LNCaP clone FGC (cell line): Measurements from ENCODE around the gene MPND.
A peak's percentile ranks its signal among the peaks of the same experiment; 100 is the strongest.

ENCODE experiments used
- DNase-seq: peaks from one replicate; pipeline ENCODE4 v3.0.0-alpha.2; 2011; ENCODE audit warnings: low read depth
- H3K4me3 ChIP-seq: 2 replicates; pipeline ENCODE4 v1.5.1; 2011; ENCODE audit warnings: mild to moderate bottlenecking, low read depth, low read length, control low read depth
- TF ChIP-seq, protein P1 (sequence below): IDR thresholded peaks from 2 replicates; pipeline ENCODE4 v1.5.1; 2012; ENCODE audit warnings: mild to moderate bottlenecking; ENCODE audit not compliant: control insufficient read depth, insufficient read depth; ENCODE audit errors: extremely low read depth

The MPND gene

DNA sequence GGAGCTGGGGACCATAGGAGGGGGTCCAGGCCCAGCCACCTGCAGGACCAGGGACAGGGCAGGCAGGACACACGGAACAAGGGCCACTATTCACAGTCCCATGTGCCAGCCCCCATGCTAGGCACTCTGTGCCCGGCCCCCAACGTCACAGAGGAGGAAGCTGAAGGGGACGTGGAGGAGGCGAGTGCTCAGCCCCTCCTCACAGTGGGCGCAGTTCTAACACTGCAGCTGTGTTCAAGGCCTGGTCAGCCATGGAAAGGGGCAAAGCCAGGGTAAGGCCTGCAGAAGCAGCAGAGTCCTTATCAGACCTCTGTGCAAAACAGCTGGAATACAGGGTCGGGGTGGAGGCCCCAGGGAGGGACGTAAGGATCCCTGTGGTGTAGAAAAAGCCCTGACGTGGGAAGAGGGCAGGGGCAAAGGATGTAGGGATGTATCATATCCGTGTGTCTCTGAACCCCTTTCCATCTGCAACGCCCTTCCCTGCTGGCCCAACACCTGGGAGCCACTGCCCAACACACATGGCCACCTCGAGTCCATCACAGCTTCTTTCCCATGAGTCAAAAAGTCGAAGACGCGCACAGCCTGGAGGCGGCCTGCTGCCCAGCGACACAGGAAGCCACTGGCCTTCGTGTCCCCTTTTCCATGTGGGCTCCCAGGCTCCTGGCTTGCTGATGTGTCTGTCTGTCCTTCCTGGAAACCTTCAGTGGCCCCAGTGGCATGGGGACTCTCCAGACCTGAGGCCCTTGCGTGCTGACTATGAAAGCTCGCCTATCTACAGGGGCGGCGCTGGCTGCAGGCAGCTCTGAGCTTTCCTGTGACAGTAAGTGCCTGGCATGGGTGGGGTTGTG is 29.0 kb downstream of the MPND start:
- TF ChIP-seq, protein P1, sequence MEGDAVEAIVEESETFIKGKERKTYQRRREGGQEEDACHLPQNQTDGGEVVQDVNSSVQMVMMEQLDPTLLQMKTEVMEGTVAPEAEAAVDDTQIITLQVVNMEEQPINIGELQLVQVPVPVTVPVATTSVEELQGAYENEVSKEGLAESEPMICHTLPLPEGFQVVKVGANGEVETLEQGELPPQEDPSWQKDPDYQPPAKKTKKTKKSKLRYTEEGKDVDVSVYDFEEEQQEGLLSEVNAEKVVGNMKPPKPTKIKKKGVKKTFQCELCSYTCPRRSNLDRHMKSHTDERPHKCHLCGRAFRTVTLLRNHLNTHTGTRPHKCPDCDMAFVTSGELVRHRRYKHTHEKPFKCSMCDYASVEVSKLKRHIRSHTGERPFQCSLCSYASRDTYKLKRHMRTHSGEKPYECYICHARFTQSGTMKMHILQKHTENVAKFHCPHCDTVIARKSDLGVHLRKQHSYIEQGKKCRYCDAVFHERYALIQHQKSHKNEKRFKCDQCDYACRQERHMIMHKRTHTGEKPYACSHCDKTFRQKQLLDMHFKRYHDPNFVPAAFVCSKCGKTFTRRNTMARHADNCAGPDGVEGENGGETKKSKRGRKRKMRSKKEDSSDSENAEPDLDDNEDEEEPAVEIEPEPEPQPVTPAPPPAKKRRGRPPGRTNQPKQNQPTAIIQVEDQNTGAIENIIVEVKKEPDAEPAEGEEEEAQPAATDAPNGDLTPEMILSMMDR = no peak

GRCh38 chr19:4373013-4373367 is 29.6 kb downstream of the MPND start:
- no peak for DNase-seq
- TF ChIP-seq, protein P1 = no peak
- H3K4me3 ChIP-seq = no peak overlapping the region

More for the DNA sequence above, 29.0 kb downstream of the MPND start:
- DNase-seq = no peak
- H3K4me3 ChIP-seq = no peak overlapping the region

- TF ChIP-seq, protein P1 = no peak
- DNase-seq = no peak
- no peak overlapping the region for H3K4me3 ChIP-seq
Observed at GRCh38 chr19:4373601-4374497, 30.5 kb downstream of the MPND start.

GRCh38 chr19:4374498-4375163 is 31.3 kb downstream of the MPND start:
- no peak overlapping the region for H3K4me3 ChIP-seq
- TF ChIP-seq, protein P1 = no peak
- DNase-seq = no peak

DNA sequence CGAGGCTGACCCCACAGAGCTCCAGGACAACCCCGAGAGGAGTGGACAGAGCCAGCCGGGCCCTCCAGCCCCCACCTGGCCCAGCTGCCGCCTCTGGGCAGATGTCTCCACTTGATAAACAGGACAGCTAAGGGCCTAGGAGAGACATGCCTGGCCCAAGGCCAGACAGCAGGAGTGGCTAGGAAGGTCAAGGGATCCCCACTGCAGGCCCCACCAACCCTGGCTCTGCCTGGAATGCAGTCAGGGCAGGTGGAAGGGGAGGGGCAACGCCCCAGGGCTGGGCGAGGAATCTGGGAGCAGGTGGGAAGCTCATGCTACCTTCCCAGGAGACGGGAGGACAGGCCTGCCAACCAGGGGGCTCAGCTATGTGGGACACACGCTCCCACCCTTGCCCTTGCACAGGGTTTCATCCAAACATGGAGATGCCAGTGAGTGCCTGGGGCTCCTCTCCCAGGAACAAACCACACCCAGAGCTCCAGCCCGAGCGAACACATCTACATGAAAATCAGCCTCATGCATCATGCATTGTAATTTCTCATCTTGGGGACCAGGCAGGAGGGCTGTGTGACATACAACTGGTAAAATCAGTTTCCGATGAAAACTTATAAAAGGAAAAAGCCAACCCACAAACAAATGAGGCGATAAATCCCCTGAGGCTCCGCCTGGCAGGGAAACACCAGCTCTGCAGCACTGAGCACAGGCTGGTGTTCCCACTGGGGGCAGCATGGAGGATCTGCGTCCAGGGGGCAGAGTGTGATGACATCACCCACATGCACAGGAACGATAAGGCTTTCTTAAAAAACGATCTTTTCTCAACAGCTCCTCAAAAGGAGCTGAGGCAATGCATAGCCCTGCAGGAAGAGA is 32.0 kb downstream of the MPND start:
- no peak overlapping the region for H3K4me3 ChIP-seq
- DNase-seq = no peak
- TF ChIP-seq, protein P1 = peak; percentile 15; the same call in 1 of the 2 replicates

- no peak for DNase-seq
- H3K4me3 ChIP-seq = no peak overlapping the region
- TF ChIP-seq, protein P1 = no peak
Observed at GRCh38 chr19:4376028-4376670, 32.8 kb downstream of the MPND start.
